Measurements from ENCODE around the gene TCEA3. TPM values are rescaled to one million over a fixed set of nuclear protein-coding genes. Genes with fewer than 3 reads are reported as not detected.
A peak's percentile ranks its signal among the peaks of the same experiment; 100 is the strongest.

The TCEA3 gene
- total and polyA plus RNA-seq, 7 donors: 70.2 to 301 (median 195) TPM

DNA sequence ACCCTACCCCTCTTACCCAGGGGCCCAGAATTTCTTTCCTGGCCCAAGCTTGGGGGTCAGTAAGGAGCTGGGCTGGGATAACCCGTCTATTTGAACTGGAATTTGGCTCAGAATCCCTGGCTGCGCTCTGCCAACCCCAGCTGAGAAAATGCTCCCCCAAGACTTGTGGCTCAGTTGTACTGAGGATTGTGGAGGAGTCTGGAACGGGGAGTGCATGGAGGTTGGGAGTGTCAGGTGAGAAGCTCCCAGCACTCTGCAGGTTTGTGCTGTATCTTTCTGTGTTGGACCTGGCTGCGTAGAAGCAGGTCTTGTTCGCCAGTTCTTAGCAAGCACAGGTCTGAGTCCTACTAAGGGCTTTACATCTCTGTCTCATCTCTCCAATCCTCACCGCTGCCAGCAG is 1.6 kb downstream of the TCEA3 start:
- H3K36me3 ChIP-seq (ENCODE audit: insufficient read depth in 1 of 2, low read depth in 1 of 2): no peaks in the 10 kb centered on the region
- no peak for TF ChIP-seq CTCF (IDR thresholded peaks at IDR 0.05)
- intact Hi-C loops (cut with DNase I): loop anchor here in 1 of 2 donors (5.0 kb wide), 1 partner anchor 54 kb away; no protein-coding TSS in a partner anchor
- H3K4me3 ChIP-seq: peak overlapping the region; percentile 75
- ATAC-seq: peak in 1 of 4 donors; percentile 2
- H3K9me3 ChIP-seq: no peaks in the 10 kb centered on the region
- no peak for DNase-seq
- peak overlapping the region; percentile 92 for H3K27ac ChIP-seq
- WGBS, 3 donors: 24 to 41% (median 27%) methylated on average over 6 of the region's 6 CpGs
- H3K27me3 ChIP-seq (ENCODE audit: insufficient read depth in 3 of 3, low read length in 2 of 3): no peaks in the 10 kb centered on the region
- H3K4me1 ChIP-seq: peaks cover 43% of the 10 kb centered on the region

- peak; percentile 73 to 80 for DNase-seq
- intact Hi-C loops (cut with DNase I): loop anchor here in 1 of 2 donors (5.0 kb wide), 1 partner anchor 55 kb away; no protein-coding TSS in a partner anchor
- 6 to 13% (median 8%) methylated on average over 15 of the region's 15 CpGs for WGBS, 3 donors
- ATAC-seq: peak in 3 of 4 donors; percentile 2 to 21 (median 21)
- H3K27ac ChIP-seq: peak overlapping the region; percentile 92
- TF ChIP-seq CTCF (IDR thresholded peaks at IDR 0.05): no peak
- H3K4me3 ChIP-seq: peak overlapping the region; percentile 75
- H3K36me3 ChIP-seq (ENCODE audit: insufficient read depth in 1 of 2, low read depth in 1 of 2): peaks cover 0 to 3% of the 10 kb centered on the region in 2 donors
- peaks cover 49% of the 10 kb centered on the region for H3K4me1 ChIP-seq
- no peaks in the 10 kb centered on the region for H3K27me3 ChIP-seq (ENCODE audit: insufficient read depth in 3 of 3, low read length in 2 of 3)
- H3K9me3 ChIP-seq: no peaks in the 10 kb centered on the region
Measured at GRCh38 chr1:23422241-23422877, 2.2 kb downstream of the TCEA3 start.

- 26 to 42% (median 26%) methylated on average over 6 of the region's 6 CpGs for WGBS, 3 donors
- H3K27ac ChIP-seq: peak overlapping the region; percentile 92
- intact Hi-C loops (cut with DNase I): loop anchor here in 1 of 2 donors (5.0 kb wide), 1 partner anchor 56 kb away; no protein-coding TSS in a partner anchor
Measured at GRCh38 chr1:23421753-23422240, 2.8 kb downstream of the TCEA3 start.

GRCh38 chr1:23421343-23421742 is 3.2 kb downstream of the TCEA3 start:
- DNase-seq: no peak
- H3K4me1 ChIP-seq: peaks cover 50% of the 10 kb centered on the region
- no peaks in the 10 kb centered on the region for H3K27me3 ChIP-seq (ENCODE audit: insufficient read depth in 3 of 3, low read length in 2 of 3)
- peak overlapping the region; percentile 92 for H3K27ac ChIP-seq
- no peak for ATAC-seq
- no peaks in the 10 kb centered on the region for H3K9me3 ChIP-seq
- peaks cover 0 to 13% of the 10 kb centered on the region in 2 donors for H3K36me3 ChIP-seq (ENCODE audit: insufficient read depth in 1 of 2, low read depth in 1 of 2)
- peak overlapping the region; percentile 75 for H3K4me3 ChIP-seq
- TF ChIP-seq CTCF (IDR thresholded peaks at IDR 0.05): no peak
- WGBS, 3 donors: 50 to 55% (median 52%) methylated on average over 3 of the region's 3 CpGs
- intact Hi-C loops (cut with DNase I): loop anchor here in 1 of 2 donors (5.0 kb wide), 1 partner anchor 56 kb away; no protein-coding TSS in a partner anchor

More at GRCh38 chr1:23421753-23422240, 2.8 kb downstream of the TCEA3 start:
- Histone ChIP-seq H3K9me3 (no peaks in the 10 kb centered on the region), H3K27me3 (ENCODE audit: insufficient read depth in 3 of 3, low read length in 2 of 3) (no peaks in the 10 kb centered on the region), H3K4me3 (peak overlapping the region; percentile 75), H3K4me1 (peaks cover 50% of the 10 kb centered on the region), H3K36me3 (ENCODE audit: insufficient read depth in 1 of 2, low read depth in 1 of 2) (peaks cover 0 to 9% of the 10 kb centered on the region in 2 donors)
- TF ChIP-seq CTCF (IDR thresholded peaks at IDR 0.05): no peak
- ATAC-seq (peak in 2 of 4 donors; percentile 22 to 27), DNase-seq (no peak)

All from psoas muscle (tissue), 8 donors.